Nephron (organoid): ENCODE data around the gene FHOD1.

ENCODE experiments used
- H3K27ac Mint-ChIP-seq, 3 experiments: 2 replicates each; pipeline ENCODE4 v1.8.0; 2020; ENCODE audit warnings: mixed read lengths in 3 of 3, mild to moderate bottlenecking in 2 of 3, moderate library complexity in 1 of 3
- H3K27me3 Mint-ChIP-seq: 2 replicates; pipeline ENCODE4 v1.8.0; 2021; ENCODE audit warnings: low read depth, mild to moderate bottlenecking, moderate library complexity, mixed read lengths
- H3K36me3 Mint-ChIP-seq: 2 replicates; pipeline ENCODE4 v1.8.0; 2020; ENCODE audit warnings: low read depth, mixed read lengths
- H3K4me1 Mint-ChIP-seq: 2 replicates; pipeline ENCODE4 v1.8.0; 2020; ENCODE audit warnings: mixed read lengths
- H3K4me3 Mint-ChIP-seq, 3 experiments: 2 replicates each; pipeline ENCODE4 v1.8.0; 2020; ENCODE audit warnings: mild to moderate bottlenecking in 3 of 3, mixed read lengths in 3 of 3, moderate library complexity in 2 of 3
- H3K9me3 Mint-ChIP-seq: 2 replicates; pipeline ENCODE4 v1.8.0; 2020; ENCODE audit warnings: mixed read lengths
- TF ChIP-seq, protein P1 (sequence below), 3 experiments: fragments of 200-600 bp; sonication (generic); IDR thresholded peaks; one replicate each; pipeline ENCODE4 v1.5.0; 2021; ENCODE audit warnings: antibody characterized with exemption in 3 of 3; ENCODE audit not compliant: unreplicated experiment in 3 of 3

The FHOD1 gene

DNA sequence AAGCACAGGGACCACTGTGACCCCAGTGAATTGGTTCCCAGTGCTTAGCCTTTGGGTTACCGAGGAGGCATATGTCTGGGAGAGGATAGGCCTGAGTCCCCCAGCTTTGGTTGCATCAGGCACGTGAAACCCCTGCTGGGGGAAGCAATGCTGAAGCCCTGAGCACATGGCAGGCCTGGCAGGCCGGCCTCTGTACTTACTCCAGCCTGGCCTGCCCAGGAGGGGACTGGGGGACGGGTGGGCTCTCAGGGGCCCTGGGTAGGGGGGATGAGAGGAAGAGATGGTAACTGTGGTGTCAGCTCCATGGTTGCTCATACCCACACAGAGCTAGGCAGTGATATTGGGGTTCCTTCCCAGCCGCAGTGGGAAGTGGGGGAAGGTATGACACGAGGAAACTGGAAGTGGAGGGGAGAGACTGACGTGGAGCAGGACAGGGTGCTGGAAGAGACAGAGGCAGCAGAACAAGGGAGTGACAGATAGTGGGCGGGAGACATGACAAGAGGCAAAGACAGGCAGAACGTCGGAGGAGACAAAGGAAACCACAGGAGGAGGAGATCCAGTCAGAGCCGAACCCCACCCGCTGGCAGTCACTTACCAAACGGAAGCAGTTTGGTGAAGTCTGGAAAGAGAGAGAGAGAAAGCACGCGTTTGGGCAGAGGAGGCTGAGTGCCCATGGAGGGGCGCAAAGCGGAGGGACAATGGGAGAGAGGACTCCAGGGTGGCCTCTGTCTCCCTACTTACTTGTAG is 11.3 kb downstream of the FHOD1 start:
- H3K27ac Mint-ChIP-seq: no peak overlapping the region
- no peak overlapping the region for H3K4me3 Mint-ChIP-seq
- peaks cover 17% of the 10 kb centered on the region for H3K36me3 Mint-ChIP-seq
- no peaks in the 10 kb centered on the region for H3K9me3 Mint-ChIP-seq
- H3K27me3 Mint-ChIP-seq: no peaks in the 10 kb centered on the region
- TF ChIP-seq, protein P1, sequence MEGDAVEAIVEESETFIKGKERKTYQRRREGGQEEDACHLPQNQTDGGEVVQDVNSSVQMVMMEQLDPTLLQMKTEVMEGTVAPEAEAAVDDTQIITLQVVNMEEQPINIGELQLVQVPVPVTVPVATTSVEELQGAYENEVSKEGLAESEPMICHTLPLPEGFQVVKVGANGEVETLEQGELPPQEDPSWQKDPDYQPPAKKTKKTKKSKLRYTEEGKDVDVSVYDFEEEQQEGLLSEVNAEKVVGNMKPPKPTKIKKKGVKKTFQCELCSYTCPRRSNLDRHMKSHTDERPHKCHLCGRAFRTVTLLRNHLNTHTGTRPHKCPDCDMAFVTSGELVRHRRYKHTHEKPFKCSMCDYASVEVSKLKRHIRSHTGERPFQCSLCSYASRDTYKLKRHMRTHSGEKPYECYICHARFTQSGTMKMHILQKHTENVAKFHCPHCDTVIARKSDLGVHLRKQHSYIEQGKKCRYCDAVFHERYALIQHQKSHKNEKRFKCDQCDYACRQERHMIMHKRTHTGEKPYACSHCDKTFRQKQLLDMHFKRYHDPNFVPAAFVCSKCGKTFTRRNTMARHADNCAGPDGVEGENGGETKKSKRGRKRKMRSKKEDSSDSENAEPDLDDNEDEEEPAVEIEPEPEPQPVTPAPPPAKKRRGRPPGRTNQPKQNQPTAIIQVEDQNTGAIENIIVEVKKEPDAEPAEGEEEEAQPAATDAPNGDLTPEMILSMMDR (IDR thresholded peaks at IDR 0.05; ENCODE audit: unreplicated experiment in 3 of 3): no peak
- H3K4me1 Mint-ChIP-seq: no peaks in the 10 kb centered on the region

DNA sequence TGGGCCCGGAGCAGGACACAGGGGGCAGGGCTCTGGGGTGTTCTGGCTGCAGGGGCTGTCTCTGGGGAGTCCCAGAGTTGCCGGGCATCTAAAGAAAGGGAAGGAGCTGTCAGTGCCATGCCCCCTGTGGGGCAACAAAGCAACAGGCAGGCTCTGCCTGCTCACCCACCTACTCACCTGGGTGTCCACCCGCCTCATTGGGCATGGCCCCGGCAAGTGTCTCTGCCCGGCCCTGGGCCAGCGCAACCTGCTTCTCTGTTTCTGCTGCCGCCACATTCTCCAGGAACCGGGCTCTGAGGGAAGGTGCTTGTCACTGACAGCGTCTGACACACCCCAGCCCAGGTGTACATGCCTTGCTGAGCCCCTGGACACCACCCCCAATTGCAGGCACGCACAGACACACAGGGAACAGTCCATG is 13.1 kb downstream of the FHOD1 start:
- Mint-ChIP-seq H3K9me3 (no peaks in the 10 kb centered on the region), H3K36me3 (peaks cover 24% of the 10 kb centered on the region)

DNA sequence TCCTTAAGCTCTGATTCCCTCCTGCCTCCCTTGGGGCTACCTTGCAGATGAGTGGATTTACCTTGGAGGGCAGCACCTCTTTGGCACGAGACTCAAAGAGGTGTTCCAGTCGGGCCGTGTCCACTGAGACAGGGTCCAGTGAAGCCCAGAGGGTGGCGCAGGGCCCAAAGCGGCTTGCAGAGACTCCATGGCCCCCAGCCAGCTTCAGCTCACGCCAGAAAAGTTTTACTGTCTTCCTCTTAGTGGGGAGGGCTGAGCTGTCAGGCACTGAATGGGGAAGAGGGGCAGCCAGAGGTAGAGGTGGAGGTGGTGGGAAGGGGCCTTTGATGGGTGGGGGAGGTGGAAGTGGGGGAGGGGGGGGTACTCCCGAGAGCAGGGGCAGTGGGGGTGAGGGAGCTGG is 13.7 kb downstream of the FHOD1 start:
- H3K4me3 Mint-ChIP-seq: no peak overlapping the region
- no peak overlapping the region for H3K27ac Mint-ChIP-seq

More for the DNA sequence above, 13.1 kb downstream of the FHOD1 start:
- Mint-ChIP-seq H3K27ac (no peak overlapping the region), H3K27me3 (no peaks in the 10 kb centered on the region), H3K4me1 (no peaks in the 10 kb centered on the region), H3K4me3 (no peak overlapping the region)
- TF ChIP-seq, protein P1 (IDR thresholded peaks at IDR 0.05; ENCODE audit: unreplicated experiment in 3 of 3): no peak

DNA sequence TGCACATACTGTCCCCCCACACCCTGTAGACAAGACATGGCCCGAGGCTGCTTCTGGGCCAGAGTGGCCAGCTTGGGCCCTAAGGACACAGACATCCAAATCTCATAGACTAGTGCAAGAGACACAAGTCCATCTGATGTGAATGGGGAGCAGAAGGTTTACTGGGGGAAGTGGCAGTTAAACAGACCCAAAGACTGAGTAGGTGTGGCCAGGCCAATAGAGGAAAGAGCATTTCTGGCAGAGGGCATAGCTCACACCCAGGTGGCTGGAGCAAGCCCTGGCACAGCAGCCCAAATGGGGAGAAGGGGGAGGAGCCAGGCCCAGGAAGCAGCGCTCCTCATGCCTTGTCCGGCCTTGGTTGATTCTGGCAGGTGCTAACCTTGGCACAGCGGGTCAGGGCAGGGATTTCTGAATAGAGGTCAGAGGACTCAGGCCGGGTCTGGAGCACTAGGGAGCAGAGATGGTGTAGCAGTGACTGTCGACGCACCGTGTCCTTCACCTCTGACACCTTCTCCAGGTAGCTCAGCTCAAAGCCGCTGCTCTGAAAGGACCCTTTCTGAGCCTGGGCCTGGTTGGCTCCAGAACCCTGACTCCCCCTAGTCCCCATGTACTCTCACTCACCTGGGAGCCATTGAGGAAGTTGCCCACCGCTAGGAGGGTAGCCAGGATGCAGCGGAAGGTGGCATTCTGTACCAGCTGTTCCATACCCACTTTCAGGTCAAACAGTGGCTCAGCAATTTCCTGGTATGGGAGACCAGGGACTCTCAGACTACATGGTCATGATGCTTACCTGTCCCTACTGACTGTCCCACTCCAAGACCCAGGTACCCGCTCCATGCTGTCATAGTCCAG is 16.2 kb downstream of the FHOD1 start:
- H3K4me3 Mint-ChIP-seq: no peak overlapping the region
- H3K27me3 Mint-ChIP-seq: no peaks in the 10 kb centered on the region
- peaks cover 20% of the 10 kb centered on the region for H3K36me3 Mint-ChIP-seq
- TF ChIP-seq, protein P1 (IDR thresholded peaks at IDR 0.05; ENCODE audit: unreplicated experiment in 3 of 3): no peak
- peaks cover 18% of the 10 kb centered on the region for H3K4me1 Mint-ChIP-seq
- no peak overlapping the region for H3K27ac Mint-ChIP-seq
- H3K9me3 Mint-ChIP-seq: no peaks in the 10 kb centered on the region

More for the DNA sequence above, 13.7 kb downstream of the FHOD1 start:
- Mint-ChIP-seq H3K36me3 (peaks cover 27% of the 10 kb centered on the region), H3K27me3 (no peaks in the 10 kb centered on the region), H3K9me3 (no peaks in the 10 kb centered on the region), H3K4me1 (no peaks in the 10 kb centered on the region)
- TF ChIP-seq, protein P1 (IDR thresholded peaks at IDR 0.05; ENCODE audit: unreplicated experiment in 3 of 3): no peak

DNA sequence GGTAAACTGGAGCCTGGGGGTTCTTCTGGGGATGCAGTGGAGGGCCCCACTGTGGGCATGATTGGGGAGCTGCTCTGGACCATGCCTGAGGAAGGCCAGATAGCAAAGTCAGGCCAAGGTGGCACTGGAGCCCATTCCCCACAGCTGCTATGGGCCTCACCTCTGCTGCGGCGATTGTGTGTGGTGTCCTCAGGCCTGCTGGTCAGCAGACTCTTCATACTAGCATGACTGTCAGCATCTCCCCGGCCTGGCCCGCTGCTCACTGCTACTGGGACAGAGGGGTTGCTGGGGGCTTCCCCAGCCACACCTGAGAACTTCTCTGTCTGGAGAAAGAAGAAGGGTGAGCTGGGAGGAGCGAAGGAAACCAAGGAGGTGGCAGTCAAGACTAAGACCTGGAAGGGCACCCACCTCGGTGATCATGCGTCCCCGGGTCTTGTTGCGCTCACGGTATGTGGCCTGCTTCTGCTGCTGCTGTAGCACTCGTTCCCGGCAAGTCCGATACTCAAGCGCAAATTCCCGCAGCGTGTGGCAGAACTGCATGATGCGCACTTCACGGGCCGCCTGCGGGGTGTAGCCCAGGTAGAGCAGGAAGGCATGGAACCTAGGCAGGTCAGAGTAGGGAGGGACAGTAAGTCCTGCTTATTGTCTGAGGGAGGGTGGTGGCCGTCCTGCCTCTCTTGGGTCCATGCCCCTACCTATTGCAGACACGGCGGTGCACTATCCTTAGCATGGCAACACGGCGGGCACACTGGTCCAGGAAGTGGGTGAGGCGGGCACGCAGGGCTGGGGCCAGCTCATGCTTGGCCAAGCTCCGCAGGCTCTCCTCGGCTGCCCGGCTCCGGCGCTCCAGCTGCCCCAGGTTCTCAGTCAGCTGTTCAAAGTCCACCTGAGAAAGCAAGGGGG is 17.1 kb downstream of the FHOD1 start:
- Mint-ChIP-seq H3K4me3 (peak overlapping the region; percentile 99 to 100 (median 99)), H3K27ac (no peak overlapping the region), H3K36me3 (peaks cover 18% of the 10 kb centered on the region), H3K9me3 (no peaks in the 10 kb centered on the region), H3K4me1 (peaks cover 25% of the 10 kb centered on the region), H3K27me3 (no peaks in the 10 kb centered on the region)
- TF ChIP-seq, protein P1 (IDR thresholded peaks at IDR 0.05; ENCODE audit: unreplicated experiment in 3 of 3): no peak
